K562 (cell line): Measurements from ENCODE around the gene AGPAT3. TPM values are rescaled to one million over a fixed set of nuclear protein-coding genes. Genes with fewer than 3 reads are reported as not detected.

ENCODE experiments used
- ATAC-seq: fragments of 200-7000 bp; cut with Tn5 transposase; 3 replicates; pipeline ENCODE4 v1.9.1; 2020; ENCODE audit warnings: moderate library complexity
- BruUV-seq: library from RNA; stranded (reverse); fragments of 400-500 nt; replicated peaks from 2 replicates; lab custom pipeline; 2021; lab: Mats Ljungman, UMichigan
- CTCF ChIA-PET: fragments of 300-600 bp; formaldehyde crosslinking; extraction: SDS; loops from one replicate; lab custom pipeline; 2021; ENCODE audit warnings: low intra/inter-chr PET ratio; lab: Yijun Ruan, JAX
- POLR2A ChIA-PET: fragments of 300-600, 350-650 bp; sonication (Branson Sonifier 250); formaldehyde crosslinking; extraction: SDS; loops from one replicate; lab custom pipeline; 2021; ENCODE audit warnings: antibody characterized with exemption, inconsistent platforms; lab: Yijun Ruan, JAX
- DNase-seq, 4 experiments: peaks; one replicate each; pipeline versions ENCODE4 v3.0.0 to v3.0.0-alpha.2; 2011 to 2018; ENCODE audit warnings: low spot score in 3 of 4, mixed read lengths in 3 of 4; ENCODE audit errors: extremely low read depth in 1 of 4
- FAIRE-seq: peaks from 2 replicates; lab custom pipeline; 2011; peaks lifted over from hg19 to GRCh38; lab: Jason Lieb, UNC
- H2AFZ ChIP-seq: 2 replicates; pipeline ENCODE4 v1.6.0; 2011; ENCODE audit warnings: low read depth, low read length, control low read depth, inconsistent platforms
- H3K27ac ChIP-seq: fragments of 200-600 bp; 3 replicates; pipeline ENCODE4 v1.8.0; 2011; ENCODE audit warnings: low read depth, mild to moderate bottlenecking, control low read depth, inconsistent platforms, low read length, moderate library complexity, mixed read lengths; ENCODE audit errors: extremely low read depth
- H3K27me3 ChIP-seq, 2 experiments: fragments of 300-600 bp in 1 of 2; 2 replicates in 1 of 2; 3 replicates in 1 of 2; pipeline versions ENCODE4 v1.6.0 to v1.8.0; 2011; ENCODE audit warnings: inconsistent platforms in 2 of 2, low read length in 2 of 2, mild to moderate bottlenecking in 1 of 2, mixed read lengths in 1 of 2, moderate library complexity in 1 of 2; ENCODE audit not compliant: control insufficient read depth in 2 of 2, insufficient read depth in 2 of 2
- H3K36me3 ChIP-seq: fragments of 300-600 bp; 3 replicates; pipeline ENCODE4 v1.8.0; 2011; ENCODE audit warnings: mild to moderate bottlenecking, low read length, inconsistent platforms; ENCODE audit not compliant: control insufficient read depth, insufficient read depth
- H3K4me1 ChIP-seq, 2 experiments: fragments of 200-600 bp in 1 of 2; replicated peaks in 1 of 2; 2 replicates in 1 of 2; 3 replicates in 1 of 2; pipeline versions ENCODE4 v1.5.1 to v1.8.0; 2011; ENCODE audit warnings: inconsistent platforms in 2 of 2, low read length in 2 of 2, mild to moderate bottlenecking in 1 of 2, mixed read lengths in 1 of 2, moderate library complexity in 1 of 2; ENCODE audit not compliant: control insufficient read depth in 2 of 2, insufficient read depth in 2 of 2
- H3K4me2 ChIP-seq: 2 replicates; pipeline ENCODE4 v1.6.1; 2011; ENCODE audit warnings: low read length, control low read depth, inconsistent platforms, mixed read lengths; ENCODE audit not compliant: insufficient read depth
- H3K4me3 ChIP-seq: fragments of 200-600 bp; sonication (generic), shearing (Covaris generic); 2 replicates; pipeline ENCODE4 v1.5.1; 2016; ENCODE audit warnings: control low read depth, inconsistent platforms
- H3K79me2 ChIP-seq: fragments of 200-600 bp; 3 replicates; pipeline ENCODE4 v1.8.0; 2011; ENCODE audit warnings: low read length, inconsistent platforms; ENCODE audit not compliant: control insufficient read depth, insufficient read depth
- H3K9ac ChIP-seq, 2 experiments: 2 replicates each; pipeline versions ENCODE4 v1.6.0 to v1.6.1; 2011; ENCODE audit warnings: low read depth in 2 of 2, low read length in 2 of 2, control low read depth in 1 of 2, inconsistent platforms in 1 of 2, mild to moderate bottlenecking in 1 of 2, mixed read lengths in 1 of 2; ENCODE audit not compliant: insufficient read depth in 1 of 2
- H3K9me1 ChIP-seq: one replicate; pipeline ENCODE4 v1.6.0; 2011; ENCODE audit warnings: inconsistent platforms, mild to moderate bottlenecking, low read length, moderate library complexity; ENCODE audit not compliant: control insufficient read depth, insufficient read depth
- H3K9me3 ChIP-seq: replicated peaks from 2 replicates; pipeline ENCODE4 v1.5.1; 2011; ENCODE audit warnings: low read depth, low read length, inconsistent platforms; ENCODE audit not compliant: control insufficient read depth, insufficient read depth
- H4K20me1 ChIP-seq: replicated peaks from 2 replicates; pipeline ENCODE4 v1.6.1; 2011; ENCODE audit warnings: low read length, inconsistent platforms, mixed read lengths; ENCODE audit not compliant: control insufficient read depth, insufficient read depth
- E2F1 ChIP-seq: sonication (generic); formaldehyde crosslinking; IDR thresholded peaks from 2 replicates; pipeline ENCODE4 v1.8.1; 2023; ENCODE audit warnings: mild to moderate bottlenecking, missing genetic modification reagents, moderate library complexity
- NCOA4 ChIP-seq: fragments of 450-650 bp; IDR thresholded peaks from 2 replicates; pipeline ENCODE4 v1.6.1; 2018; ENCODE audit warnings: mild to moderate bottlenecking; ENCODE audit not compliant: partially characterized antibody
- RBM22 ChIP-seq: fragments of 200-400 bp; formaldehyde crosslinking; IDR thresholded peaks from 2 replicates; pipeline ENCODE4 v1.6.1; 2018; ENCODE audit warnings: low read length, low read depth; ENCODE audit not compliant: poor library complexity, severe bottlenecking
- ZNF239 ChIP-seq: fragments of 250-450 bp; sonication (Bioruptor Pico); IDR thresholded peaks from 2 replicates; pipeline ENCODE4 v1.4.0; 2020; ENCODE audit warnings: mild to moderate bottlenecking
- WGBS: fragments of 100-300 bp; shearing (Covaris generic); methylation state at CpG from one replicate; pipeline ENCODE4 v1.1.6; 2016; ENCODE audit warnings: low coverage, mixed read lengths; ENCODE audit not compliant: insufficient coverage; ENCODE audit errors: missing lambda C conversion rate; 5-methylcytosine and 5-hydroxymethylcytosine counted together
- in situ Hi-C: fragments of 300-500 bp; cut with MboI; formaldehyde crosslinking; loops from 4 replicates; pipeline ENCODE4 v1.15.0; 2018; ENCODE audit warnings: inconsistent platforms, mixed read lengths
- intact Hi-C: fragments of 100-400 bp; cut with micrococcal nuclease; formaldehyde crosslinking; loops from 2 replicates; pipeline ENCODE4 v1.14.2; 2022
- polyA plus RNA-seq, 8 experiments: library from polyadenylated mRNA; depleted of rRNA in 4 of 8; stranded (reverse) in 5 of 8; unstranded in 3 of 8; fragments of >200 nt; fragmentation: Nextera tagmentation in 2 of 8; fragmentation: Illumina TruSeq in 1 of 8; extraction: Ambion mirVana in 2 of 8; extraction: Trizol in 1 of 8; gene quantifications; 2 replicates each; pipeline versions ENCODE4 v1.2.1 to v1.2.3, GENCODE V29; 2011 to 2014; ENCODE audit warnings: inconsistent platforms in 1 of 8, missing spikeins in 1 of 8
- total RNA-seq, 7 experiments: library from RNA; depleted of rRNA in 6 of 7; stranded (reverse); fragments of >200 nt in 6 of 7; fragmentation: Illumina TruSeq in 2 of 7; extraction: Trizol in 2 of 7; gene quantifications; 2 replicates each; pipeline versions ENCODE4 v1.2.1 to v1.2.3, GENCODE V29; 2011 to 2021; ENCODE audit warnings: low replicate concordance in 1 of 7
- TF ChIP-seq, protein P1 (sequence below): fragments of 450-650 bp; IDR thresholded peaks from 2 replicates; pipeline ENCODE4 v1.6.1; 2016

The AGPAT3 gene
- total and polyA plus RNA-seq, 9 of the 15 experiments (the other 6 are each of a cell fraction or from before 2014, with no cell fraction given): 1.5 to 88.4 (median 35.7) TPM

GRCh38 chr21:43943512-43944077 is 78.6 kb downstream of the AGPAT3 start (continued):
- no peak for TF ChIP-seq E2F1 (CRISPR knock-in tag)
- TF ChIP-seq, all 486 proteins: peak for 0

GRCh38 chr21:43944078-43944633 is 79.1 kb downstream of the AGPAT3 start:
- intact Hi-C loops (no loop called here), in situ Hi-C loops (loop anchor here (5.0 kb wide), 1 partner anchor 132 kb away; no protein-coding TSS in a partner anchor)
- no peaks in the 10 kb centered on the region for H3K9me1 ChIP-seq
- H3K36me3 ChIP-seq: peaks cover 17% of the 10 kb centered on the region; the same call in 2 of the 3 replicates
- ATAC-seq: no peak
- H3K27me3 ChIP-seq: no peaks in the 10 kb centered on the region
- TF ChIP-seq, protein P1, sequence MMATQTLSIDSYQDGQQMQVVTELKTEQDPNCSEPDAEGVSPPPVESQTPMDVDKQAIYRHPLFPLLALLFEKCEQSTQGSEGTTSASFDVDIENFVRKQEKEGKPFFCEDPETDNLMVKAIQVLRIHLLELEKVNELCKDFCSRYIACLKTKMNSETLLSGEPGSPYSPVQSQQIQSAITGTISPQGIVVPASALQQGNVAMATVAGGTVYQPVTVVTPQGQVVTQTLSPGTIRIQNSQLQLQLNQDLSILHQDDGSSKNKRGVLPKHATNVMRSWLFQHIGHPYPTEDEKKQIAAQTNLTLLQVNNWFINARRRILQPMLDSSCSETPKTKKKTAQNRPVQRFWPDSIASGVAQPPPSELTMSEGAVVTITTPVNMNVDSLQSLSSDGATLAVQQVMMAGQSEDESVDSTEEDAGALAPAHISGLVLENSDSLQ: peak; percentile 60
- TF ChIP-seq RBM22 (peak; percentile 57), ZNF239 (CRISPR knock-in tag) (no peak), NCOA4 (no peak)
- no peaks in the 10 kb centered on the region for H3K9me3 ChIP-seq
- no TSS peak for BruUV-seq
- DNase-seq: no peak
- no peak overlapping the region for H3K4me3 ChIP-seq
- H3K4me2 ChIP-seq: no peak overlapping the region
- H3K27ac ChIP-seq: no peak overlapping the region
- peak overlapping the region in 1 of 2 experiments; percentile 8; a peak in 1 of 4 replicates for H3K9ac ChIP-seq
- H3K79me2 ChIP-seq: peaks cover 39% of the 10 kb centered on the region
- CTCF ChIA-PET: no interaction called here
- peaks cover 24% of the 10 kb centered on the region for H4K20me1 ChIP-seq
- 85% methylated on average over 20 of the region's 20 CpGs for WGBS
- peaks cover 11 to 56% of the 10 kb centered on the region in 2 experiments; a peak in 4 of 5 replicates for H3K4me1 ChIP-seq
- POLR2A ChIA-PET: interaction anchor here (0.9 kb wide), 1 partner anchor 44 kb away, joined by 3 read pairs; no protein-coding TSS in a partner anchor
- no peak for FAIRE-seq
- no peak overlapping the region for H2AFZ ChIP-seq
